Measurements from ENCODE around the gene FAM3B.
"Not testable (repeated sequence)": the region's sequence is repeated elsewhere in the genome, so short reads cannot be mapped to it uniquely, and the experiment has no call there.

Gene FAM3B

DNA sequence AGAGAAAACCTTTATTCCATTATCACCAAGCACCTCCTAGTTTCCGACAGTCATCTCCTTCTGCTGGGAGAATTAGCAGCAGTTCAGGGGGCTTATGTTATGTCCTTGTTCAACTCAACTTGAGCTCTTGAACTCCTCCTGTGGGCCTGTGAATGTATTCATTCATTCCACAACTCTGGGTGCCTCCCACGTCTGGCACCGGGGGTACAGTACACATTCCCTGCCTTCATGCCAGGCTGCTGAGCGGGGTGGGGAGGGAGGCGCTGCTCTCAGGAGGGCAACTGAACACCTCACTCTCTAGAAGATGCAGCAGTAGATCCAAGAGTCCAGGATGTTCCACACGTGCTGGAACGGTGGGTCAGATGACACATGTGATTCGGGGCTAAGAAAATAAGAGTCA, 40.9 kb downstream of the FAM3B start:
- no peak for DNase-seq

DNA sequence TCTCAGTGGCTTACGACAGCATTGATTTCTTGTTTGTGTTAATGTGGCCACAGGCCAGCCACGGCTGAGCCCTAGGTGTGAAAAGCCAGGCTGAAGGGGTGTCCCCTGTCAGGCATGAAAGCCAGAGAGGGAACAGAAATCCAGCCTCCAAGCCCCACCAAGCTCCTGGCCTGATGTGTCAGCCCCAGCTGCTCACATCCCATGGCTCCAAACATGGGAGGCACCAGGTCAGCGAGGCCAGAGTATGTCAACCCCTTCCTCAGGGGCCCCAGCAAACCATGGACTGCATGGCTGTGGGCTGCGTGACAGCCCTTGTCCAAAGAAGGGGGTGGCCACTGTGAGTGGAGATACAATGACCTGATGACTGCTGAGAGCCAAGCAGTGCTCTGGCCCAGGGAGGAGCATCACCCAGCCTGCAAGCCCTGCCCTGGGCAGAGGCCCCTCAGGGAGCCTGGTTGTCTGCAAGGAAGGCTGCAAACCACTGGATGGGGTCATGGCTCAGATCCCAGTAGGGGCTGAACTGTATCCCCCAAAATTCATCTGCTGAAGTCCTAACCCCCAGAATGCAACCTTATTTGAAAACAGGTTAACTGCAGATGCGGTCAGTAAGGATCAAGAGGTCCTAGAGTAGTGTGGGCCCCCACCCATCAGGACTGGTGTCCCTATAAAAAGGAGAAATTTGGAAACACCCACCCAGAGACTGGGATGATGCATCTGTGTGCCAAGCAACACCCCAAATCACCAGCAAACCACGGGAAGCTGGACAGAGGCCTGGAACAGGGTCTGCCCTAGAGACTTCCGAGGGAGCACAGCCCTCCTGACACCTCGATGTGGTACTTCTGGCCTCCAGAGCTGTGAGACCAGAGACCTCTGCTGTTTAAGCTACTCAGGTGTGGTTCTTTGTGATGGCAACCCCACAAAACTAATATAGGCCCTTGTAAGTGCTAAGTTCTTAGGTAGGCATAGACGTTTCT, 41.9 kb downstream of the FAM3B start:
- DNase-seq = no peak

- no peak for DNase-seq
Measured at GRCh38 chr21:41359286-41359685, 42.7 kb downstream of the FAM3B start.

DNA sequence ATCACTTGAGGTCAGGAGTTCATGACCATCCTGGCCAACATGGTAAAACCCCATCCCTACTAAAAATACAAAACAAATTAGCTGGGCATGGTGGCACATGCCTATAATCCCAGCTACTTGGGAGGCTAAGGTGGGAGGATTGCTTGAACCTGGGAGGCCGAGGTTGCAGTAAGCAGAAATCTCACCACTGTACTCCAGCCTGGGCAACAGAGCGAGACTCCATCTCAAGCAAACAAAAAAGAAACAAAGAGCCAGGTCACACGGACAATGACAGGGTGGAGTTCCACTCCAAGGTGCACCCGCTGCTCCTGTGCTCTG, 43.1 kb downstream of the FAM3B start:
- not testable (repeated sequence) for DNase-seq

DNA sequence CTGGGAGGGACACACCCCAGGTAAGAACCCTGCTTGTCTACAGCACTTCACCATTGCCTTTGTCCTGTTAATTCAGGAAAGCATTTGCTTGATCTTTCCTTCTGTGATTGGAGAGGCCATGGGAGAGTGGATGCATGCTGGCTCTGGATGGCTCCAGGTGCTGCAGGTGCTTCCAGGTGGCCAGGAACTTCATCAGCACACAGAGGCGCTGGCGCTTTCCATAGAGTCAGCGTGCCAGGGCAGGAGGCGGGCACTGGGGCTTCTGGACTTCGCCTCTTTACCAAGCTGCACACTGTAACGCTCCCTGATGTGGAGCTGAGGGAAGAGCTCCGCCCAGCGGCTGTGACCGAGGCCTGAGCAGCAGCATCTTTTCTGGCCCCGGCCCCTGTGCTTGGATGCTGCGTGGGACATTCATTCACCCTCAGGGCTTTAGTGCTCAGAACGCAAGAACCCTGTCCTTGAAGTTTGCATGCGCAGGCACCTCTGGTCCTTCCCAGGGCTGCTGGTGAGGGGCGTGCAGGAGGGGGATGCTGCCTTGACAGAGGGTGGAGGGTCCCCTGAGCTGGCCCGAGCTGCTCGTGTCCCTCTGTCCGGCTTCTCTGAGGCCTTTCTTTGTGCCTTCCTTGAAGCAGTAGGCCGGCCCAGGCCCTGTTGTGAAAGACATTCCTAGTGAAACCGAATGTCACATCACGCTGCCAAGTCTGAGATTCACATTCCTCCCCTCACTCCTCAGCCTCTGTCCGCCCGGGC, 43.6 kb downstream of the FAM3B start:
- no peak for DNase-seq

GRCh38 chr21:41361053-41361785, 44.6 kb downstream of the FAM3B start:
- DNase-seq = no peak

GRCh38 chr21:41361786-41362604, 45.4 kb downstream of the FAM3B start, which contains the start of gene MX2:
TSS of gene MX2 (plus strand) at chr21:41362027. CDS start at chr21:41376907, 14,880 bp downstream.
- DNase-seq = peak; percentile 90

DNA sequence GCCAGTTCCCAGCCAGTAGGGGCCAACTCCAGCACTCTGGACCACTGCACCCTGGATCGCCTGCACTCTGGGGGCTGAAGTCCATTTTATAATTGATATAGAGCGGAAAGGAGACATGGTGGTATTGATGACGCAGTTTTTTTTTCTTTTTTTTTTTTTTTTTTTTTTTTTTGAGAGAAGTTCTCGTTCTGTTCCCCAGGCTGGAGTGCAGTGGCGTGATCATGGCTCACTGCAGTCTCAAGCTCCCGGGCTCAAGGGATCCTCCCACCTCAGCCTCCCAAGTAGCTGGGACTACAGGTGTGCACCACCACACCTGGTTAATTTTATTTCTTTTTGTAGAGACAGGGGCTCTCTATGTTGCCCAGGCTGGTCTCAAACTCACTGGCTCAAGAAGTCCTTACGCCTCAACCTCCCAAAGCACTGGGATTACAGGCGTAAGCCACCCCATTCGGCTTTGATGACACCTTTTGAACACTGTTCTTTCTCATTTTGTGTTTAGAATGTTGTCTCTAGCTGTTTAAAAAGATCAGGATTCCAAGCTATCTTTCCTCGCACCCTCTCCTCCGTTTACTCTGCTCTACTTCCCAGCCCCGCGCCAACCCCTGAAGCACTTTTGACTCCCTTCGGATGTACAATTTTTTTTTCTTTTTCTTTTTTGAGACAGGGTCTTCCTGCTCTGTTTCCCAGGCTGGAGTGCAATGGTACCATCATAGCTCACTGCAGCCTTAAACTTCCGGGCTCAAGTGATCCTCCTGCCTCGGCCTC, 46.2 kb downstream of the FAM3B start:
- no peak for DNase-seq

DNA sequence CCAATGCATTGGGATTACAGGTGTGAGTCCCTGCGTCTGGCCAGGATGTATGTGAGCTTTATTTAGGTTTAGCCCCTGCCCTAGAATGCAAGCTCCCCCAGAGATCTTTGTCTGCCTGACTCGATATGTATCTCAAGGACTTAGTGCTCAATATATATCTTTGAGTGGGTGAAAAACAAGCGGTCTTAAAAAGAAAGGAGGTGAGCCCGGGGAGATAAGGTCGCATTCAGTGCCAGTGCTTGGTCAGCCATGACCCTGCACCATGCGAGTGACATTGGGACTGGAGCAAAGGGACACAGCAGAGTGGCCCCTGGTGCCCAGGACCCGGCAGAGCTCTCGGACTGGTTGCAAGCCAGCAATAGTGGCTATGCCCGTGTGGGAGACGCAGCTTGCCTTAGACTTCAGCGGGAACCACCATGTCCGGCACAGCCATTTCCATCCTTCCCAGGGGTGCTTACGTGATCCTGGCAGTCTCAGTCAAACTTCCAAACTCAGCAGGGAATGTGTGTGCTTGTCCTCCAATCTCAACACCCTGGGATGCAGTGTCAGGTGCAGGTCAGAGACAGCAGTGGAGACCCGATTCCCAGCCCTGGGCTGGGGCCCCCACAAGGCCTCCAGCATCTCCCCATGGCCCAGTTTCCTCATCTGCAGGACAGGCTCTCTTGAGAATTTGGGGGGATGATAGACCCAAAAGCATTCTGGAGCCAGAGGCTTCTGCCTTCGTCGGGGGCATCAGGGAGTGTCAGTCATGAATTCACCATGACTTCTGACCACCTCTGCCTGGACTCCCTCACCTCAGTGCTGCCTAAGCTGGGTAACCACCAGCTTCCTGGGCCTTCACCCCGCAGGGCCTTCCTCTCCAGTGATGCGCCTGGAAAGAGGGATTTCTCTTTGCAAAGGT, 47.0 kb downstream of the FAM3B start:
- DNase-seq = no peak

- no peak for DNase-seq
Measured at GRCh38 chr21:41364308-41364707, 47.7 kb downstream of the FAM3B start.

GRCh38 chr21:41365377-41366107, 48.9 kb downstream of the FAM3B start:
- DNase-seq = no peak

DNA sequence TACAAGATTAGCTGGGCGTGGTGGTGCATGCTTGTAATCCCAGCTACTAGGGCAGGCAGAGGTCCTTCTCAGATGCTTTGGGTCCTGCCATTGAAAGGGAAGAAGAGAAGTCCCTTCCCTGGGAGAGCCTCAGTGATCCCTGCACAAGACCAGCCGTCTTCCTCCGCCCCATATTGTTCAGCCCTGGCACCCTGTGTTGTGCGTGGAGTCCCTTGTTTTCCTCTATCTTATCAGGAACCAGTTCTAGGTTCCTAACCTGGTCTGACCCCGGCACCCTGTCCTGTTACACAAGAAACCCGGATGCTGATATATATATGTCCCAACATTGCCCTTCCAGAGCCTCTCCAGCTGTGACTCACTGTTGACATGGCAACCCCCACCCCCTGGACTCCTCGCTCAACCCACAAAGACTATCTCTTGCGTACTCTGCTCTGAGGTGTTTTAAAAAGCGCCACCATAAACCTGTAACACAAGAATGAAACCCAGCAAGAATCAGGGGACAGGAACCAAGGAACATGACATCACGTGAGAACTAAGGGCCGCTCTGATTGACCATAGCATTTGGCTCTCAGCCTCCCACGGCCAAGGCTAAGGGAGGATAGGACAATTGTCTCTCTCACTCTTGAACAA, 50.0 kb downstream of the FAM3B start:
- DNase-seq = peak; percentile 81

DNA sequence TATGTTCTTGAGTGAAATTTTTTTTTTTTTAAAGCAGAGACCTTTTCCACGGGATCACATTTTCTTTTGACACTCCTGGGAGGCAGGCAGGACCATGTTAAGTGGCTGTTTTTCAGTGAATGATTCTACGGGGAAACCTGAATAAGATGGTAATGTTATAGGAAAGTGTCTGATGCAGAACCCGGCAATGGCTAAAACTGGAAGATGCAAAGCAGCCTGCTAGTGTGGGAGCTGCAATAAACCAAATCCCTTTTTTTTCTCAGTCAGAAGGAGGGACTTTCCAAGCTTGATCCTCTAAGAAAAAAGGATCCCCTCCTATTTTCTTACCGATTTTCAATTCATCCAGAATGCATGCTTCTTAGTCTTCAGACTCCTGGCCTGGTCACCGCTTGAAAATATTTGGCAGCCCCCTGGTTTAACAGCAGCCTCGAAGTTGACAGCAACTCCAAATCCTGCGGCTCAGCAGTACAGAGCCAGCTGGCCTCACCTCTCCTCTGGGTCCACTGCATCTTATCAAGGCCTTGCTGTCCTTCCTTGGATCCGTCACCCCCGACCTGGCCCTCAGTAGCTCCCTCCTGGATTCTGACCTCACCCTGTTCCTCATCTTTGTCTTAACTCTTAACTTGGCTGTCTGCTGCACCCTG, 50.8 kb downstream of the FAM3B start:
- no peak for DNase-seq

- peak; percentile 51 for DNase-seq
Measured at GRCh38 chr21:41367945-41368734, 51.5 kb downstream of the FAM3B start.

DNA sequence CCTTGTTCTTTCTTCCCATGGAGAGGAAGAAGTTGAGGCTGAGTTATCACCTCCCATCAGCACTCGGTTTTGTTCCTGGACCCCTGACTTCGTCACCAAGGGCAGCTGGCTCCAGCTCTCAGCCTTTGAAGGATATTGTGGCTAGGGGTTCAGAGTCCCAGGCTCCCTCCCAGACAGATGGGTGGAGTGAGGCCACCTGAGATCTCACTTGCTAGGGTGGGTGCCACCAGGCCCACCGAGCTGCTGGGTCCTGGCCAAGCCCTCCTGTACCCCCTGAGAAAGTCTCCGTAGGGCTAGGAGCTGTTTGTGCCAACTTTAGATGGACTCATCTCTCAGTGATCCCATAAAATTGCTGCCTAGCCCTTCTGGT, 52.1 kb downstream of the FAM3B start:
- no peak for DNase-seq

- peak; percentile 41 for DNase-seq
Measured at GRCh38 chr21:41369105-41369919, 52.7 kb downstream of the FAM3B start.

Data from CD4-positive, alpha-beta T cell treated with Interleukin-15 for 1 hour (primary cell).